KMS-11 (cell line): Measurements from ENCODE around the gene JMJD1C.

Experiments
- H2AFZ ChIP-seq: fragments of 200-600 bp; sonication (generic); 2 replicates; pipeline ENCODE4 v1.6.1; 2016; ENCODE audit warnings: antibody characterized with exemption, mixed run types, low read depth
- H3K27ac ChIP-seq: fragments of 200-600 bp; sonication (generic); 2 replicates; pipeline ENCODE4 v1.6.1; 2016; ENCODE audit warnings: mild to moderate bottlenecking, mixed run types
- H3K27me3 ChIP-seq: fragments of 200-600 bp; sonication (generic); 2 replicates; pipeline ENCODE4 v1.6.1; 2017; ENCODE audit warnings: mild to moderate bottlenecking, low read depth, mixed run types, moderate library complexity; ENCODE audit not compliant: insufficient read depth
- H3K36me3 ChIP-seq: fragments of 200-600 bp; sonication (generic); 2 replicates; pipeline ENCODE4 v1.6.1; 2017; ENCODE audit warnings: mild to moderate bottlenecking, mixed run types; ENCODE audit not compliant: insufficient read depth
- H3K4me1 ChIP-seq: fragments of 200-600 bp; sonication (generic); 2 replicates; pipeline ENCODE4 v1.6.1; 2016; ENCODE audit warnings: mild to moderate bottlenecking, low read depth, mixed run types; ENCODE audit not compliant: poor library complexity, severe bottlenecking
- H3K4me2 ChIP-seq: fragments of 200-600 bp; sonication (generic); 2 replicates; pipeline ENCODE4 v1.7.0; 2016; ENCODE audit warnings: mild to moderate bottlenecking, mixed run types
- H3K4me3 ChIP-seq: fragments of 200-600 bp; sonication (generic); IDR thresholded peaks from 2 replicates; pipeline ENCODE4 v1.6.1; 2017; ENCODE audit warnings: low read depth, low read length, mixed read lengths; ENCODE audit not compliant: insufficient read depth
- H3K79me2 ChIP-seq: fragments of 200-600 bp; sonication (generic); 2 replicates; pipeline ENCODE4 v1.6.1; 2016; ENCODE audit warnings: low read depth, mixed run types; ENCODE audit not compliant: insufficient read depth
- H3K9ac ChIP-seq: fragments of 200-600 bp; sonication (generic); 2 replicates; pipeline ENCODE4 v1.6.1; 2016; ENCODE audit warnings: mild to moderate bottlenecking, mixed run types
- H4K20me1 ChIP-seq: fragments of 200-600 bp; sonication (generic); 2 replicates; pipeline ENCODE4 v1.6.1; 2016; ENCODE audit warnings: mild to moderate bottlenecking, mixed run types; ENCODE audit not compliant: insufficient read depth
- TF ChIP-seq, protein P1 (sequence below): fragments of 200-600 bp; sonication (generic); conservative IDR thresholded peaks from 2 replicates; pipeline ENCODE4 v1.6.1; 2017; ENCODE audit warnings: low read depth, mild to moderate bottlenecking, antibody characterized with exemption, low read length, moderate library complexity, mixed read lengths

The JMJD1C gene

DNA sequence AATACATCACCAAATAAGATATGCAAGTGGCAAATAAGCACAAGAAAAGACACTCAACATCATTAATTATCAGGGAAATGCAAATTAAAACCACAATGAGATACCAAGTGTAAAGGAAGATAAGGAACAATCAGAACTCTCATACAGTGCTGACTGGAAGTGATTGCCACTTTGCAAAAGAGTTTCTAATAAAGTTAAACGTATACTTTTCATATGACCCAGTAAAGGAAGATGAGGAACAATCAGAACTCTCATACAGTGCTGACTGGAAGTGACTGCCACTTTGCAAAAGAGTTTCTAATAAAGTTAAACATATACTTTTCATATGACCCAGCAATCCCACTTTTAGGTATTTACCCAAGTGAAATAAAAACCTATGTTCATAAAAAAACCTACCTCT, 12.2 kb upstream of the JMJD1C start:
- TF ChIP-seq, protein P1, sequence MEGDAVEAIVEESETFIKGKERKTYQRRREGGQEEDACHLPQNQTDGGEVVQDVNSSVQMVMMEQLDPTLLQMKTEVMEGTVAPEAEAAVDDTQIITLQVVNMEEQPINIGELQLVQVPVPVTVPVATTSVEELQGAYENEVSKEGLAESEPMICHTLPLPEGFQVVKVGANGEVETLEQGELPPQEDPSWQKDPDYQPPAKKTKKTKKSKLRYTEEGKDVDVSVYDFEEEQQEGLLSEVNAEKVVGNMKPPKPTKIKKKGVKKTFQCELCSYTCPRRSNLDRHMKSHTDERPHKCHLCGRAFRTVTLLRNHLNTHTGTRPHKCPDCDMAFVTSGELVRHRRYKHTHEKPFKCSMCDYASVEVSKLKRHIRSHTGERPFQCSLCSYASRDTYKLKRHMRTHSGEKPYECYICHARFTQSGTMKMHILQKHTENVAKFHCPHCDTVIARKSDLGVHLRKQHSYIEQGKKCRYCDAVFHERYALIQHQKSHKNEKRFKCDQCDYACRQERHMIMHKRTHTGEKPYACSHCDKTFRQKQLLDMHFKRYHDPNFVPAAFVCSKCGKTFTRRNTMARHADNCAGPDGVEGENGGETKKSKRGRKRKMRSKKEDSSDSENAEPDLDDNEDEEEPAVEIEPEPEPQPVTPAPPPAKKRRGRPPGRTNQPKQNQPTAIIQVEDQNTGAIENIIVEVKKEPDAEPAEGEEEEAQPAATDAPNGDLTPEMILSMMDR, result no peak
- Histone ChIP-seq H3K4me3 (no peak overlapping the region), H4K20me1 (no peaks in the 10 kb centered on the region), H2AFZ (no peak overlapping the region), H3K79me2 (peaks cover 18% of the 10 kb centered on the region; the same call in 1 of the 2 replicates), H3K9ac (no peak overlapping the region), H3K4me1 (no peaks in the 10 kb centered on the region), H3K36me3 (no peaks in the 10 kb centered on the region), H3K27ac (no peak overlapping the region), H3K4me2 (no peak overlapping the region), H3K27me3 (no peaks in the 10 kb centered on the region)

DNA sequence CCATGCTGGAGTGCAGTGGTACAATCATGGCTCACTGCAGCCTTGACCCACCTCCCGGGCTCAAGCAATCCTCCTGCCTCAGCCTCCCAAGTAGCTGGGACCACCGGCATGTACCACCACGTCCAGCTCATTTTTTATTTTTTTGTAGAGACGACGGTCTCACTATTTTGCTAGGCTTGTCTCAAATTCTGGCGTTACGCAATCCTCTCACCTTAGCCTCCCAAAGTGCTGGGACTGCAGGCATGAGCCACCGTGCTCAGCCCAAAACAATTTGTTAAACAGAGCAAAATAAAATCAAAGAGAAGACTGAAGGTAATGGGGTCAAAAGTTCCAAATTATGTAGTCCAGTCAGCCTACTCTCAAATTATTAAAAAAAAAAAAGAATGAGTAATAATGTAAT, 8.7 kb upstream of the JMJD1C start:
- TF ChIP-seq, protein P1, result no peak
- H3K4me1 ChIP-seq, result no peaks in the 10 kb centered on the region
- no peak overlapping the region for H2AFZ ChIP-seq
- H4K20me1 ChIP-seq, result no peaks in the 10 kb centered on the region
- H3K27me3 ChIP-seq, result no peaks in the 10 kb centered on the region
- no peak overlapping the region for H3K4me2 ChIP-seq
- H3K36me3 ChIP-seq, result no peaks in the 10 kb centered on the region
- no peak overlapping the region for H3K27ac ChIP-seq
- peaks cover 22% of the 10 kb centered on the region; the same call in 1 of the 2 replicates for H3K79me2 ChIP-seq
- no peak overlapping the region for H3K4me3 ChIP-seq
- no peak overlapping the region for H3K9ac ChIP-seq

DNA sequence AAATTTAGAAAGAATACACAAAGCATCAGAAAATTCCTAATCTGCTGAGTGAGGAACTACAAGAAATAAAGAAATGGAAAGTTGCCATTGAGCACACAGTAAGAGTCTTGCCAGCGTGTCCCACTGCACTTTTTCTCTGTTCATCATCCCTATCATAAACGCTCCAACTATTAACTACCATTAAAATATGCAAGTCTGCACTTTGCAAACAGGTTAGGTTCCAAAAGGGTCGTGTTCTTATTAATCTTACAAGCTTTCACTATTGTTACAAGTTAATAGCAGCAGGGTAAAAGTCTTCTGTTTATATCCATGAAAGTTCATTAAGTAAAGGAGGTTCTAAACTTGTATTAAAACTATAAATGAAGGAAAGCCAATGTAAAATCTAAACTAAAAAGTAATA, 5.2 kb upstream of the JMJD1C start:
- TF ChIP-seq, protein P1, result no peak
- no peak overlapping the region for H3K9ac ChIP-seq
- H3K4me3 ChIP-seq, result no peak overlapping the region
- H4K20me1 ChIP-seq, result peaks cover 11% of the 10 kb centered on the region; the same call in 1 of the 2 replicates
- no peak overlapping the region for H3K27ac ChIP-seq
- H3K4me1 ChIP-seq, result peaks cover 12% of the 10 kb centered on the region
- H3K36me3 ChIP-seq, result no peaks in the 10 kb centered on the region
- H2AFZ ChIP-seq, result no peak overlapping the region
- H3K27me3 ChIP-seq, result no peaks in the 10 kb centered on the region
- H3K4me2 ChIP-seq, result no peak overlapping the region
- H3K79me2 ChIP-seq, result peaks cover 14% of the 10 kb centered on the region; the same call in 1 of the 2 replicates

DNA sequence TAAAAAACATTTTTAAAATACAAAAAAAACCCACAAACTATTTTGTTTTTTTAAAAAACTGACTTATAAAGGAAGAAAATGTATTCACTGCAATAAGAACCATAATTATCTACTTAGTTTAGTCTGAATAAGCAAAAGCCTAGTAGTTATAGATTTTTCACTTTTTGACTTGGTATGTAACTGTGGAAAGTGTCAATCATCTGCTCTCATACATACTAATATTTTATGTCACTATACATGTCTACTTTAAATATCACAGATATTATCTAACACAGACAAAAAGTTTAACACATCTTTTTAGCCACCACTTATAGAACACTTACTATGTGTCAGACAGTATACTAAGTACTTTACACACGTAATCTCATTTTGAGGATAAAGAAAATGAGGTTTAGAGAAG, 3.2 kb upstream of the JMJD1C start:
- TF ChIP-seq, protein P1, result no peak
- Histone ChIP-seq H3K27ac (no peak overlapping the region), H2AFZ (no peak overlapping the region), H3K4me1 (peaks cover 20% of the 10 kb centered on the region), H3K27me3 (no peaks in the 10 kb centered on the region), H3K9ac (no peak overlapping the region), H3K4me3 (no peak overlapping the region), H3K4me2 (no peak overlapping the region), H4K20me1 (peaks cover 19% of the 10 kb centered on the region), H3K36me3 (no peaks in the 10 kb centered on the region), H3K79me2 (peaks cover 12% of the 10 kb centered on the region; the same call in 1 of the 2 replicates)
